Upper lobe of right lung (tissue), 1 donor: Measurements from ENCODE around the gene MRTFA. TPM values are rescaled to one million over a fixed set of nuclear protein-coding genes. Genes with fewer than 3 reads are reported as not detected.

Source experiments
- ATAC-seq: fragments of 200-7000 bp; cut with Tn5 transposase; one replicate; pipeline ENCODE4 v1.9.1; 2020; ENCODE audit warnings: mild to moderate bottlenecking, moderate library complexity
- DNase-seq: peaks from one replicate; pipeline ENCODE4 v3.0.0-alpha.2; 2020
- H3K27ac ChIP-seq: fragments of 200-600 bp; one replicate; pipeline ENCODE4 v1.8.0; 2022
- H3K27me3 ChIP-seq: fragments of 200-600 bp; one replicate; pipeline ENCODE4 v1.8.0; 2022; ENCODE audit warnings: mild to moderate bottlenecking
- H3K36me3 ChIP-seq: fragments of 200-600 bp; one replicate; pipeline ENCODE4 v1.8.0; 2022
- H3K4me1 ChIP-seq: fragments of 200-600 bp; one replicate; pipeline ENCODE4 v1.8.0; 2022
- H3K4me3 ChIP-seq: fragments of 200-600 bp; one replicate; pipeline ENCODE4 v1.8.0; 2022; ENCODE audit warnings: mild to moderate bottlenecking
- H3K9me3 ChIP-seq: fragments of 200-600 bp; one replicate; pipeline ENCODE4 v1.8.0; 2022
- intact Hi-C: fragments of 100-400 bp; cut with DNase I; formaldehyde crosslinking; loops from one replicate; pipeline ENCODE4 v1.11.0; 2022
- total RNA-seq: library from RNA; stranded (reverse); fragmentation: NEBNext Ultra II Directional; extraction: Animal tissue kit (Norgen Biotek cat#: 25700); gene quantifications from one replicate; pipeline ENCODE4 v1.2.1, GENCODE V29; 2021
- TF ChIP-seq, protein P1 (sequence below): fragments of 200-600 bp; IDR thresholded peaks from one replicate; pipeline ENCODE4 v1.8.0; 2022; ENCODE audit warnings: antibody characterized with exemption
- donor health status: DM: no; HTN: yes; CAD: no; lungs with severe emphysema.

Gene MRTFA
- total RNA-seq, 1 donor from 2014 or later, result 60.4 TPM

DNA sequence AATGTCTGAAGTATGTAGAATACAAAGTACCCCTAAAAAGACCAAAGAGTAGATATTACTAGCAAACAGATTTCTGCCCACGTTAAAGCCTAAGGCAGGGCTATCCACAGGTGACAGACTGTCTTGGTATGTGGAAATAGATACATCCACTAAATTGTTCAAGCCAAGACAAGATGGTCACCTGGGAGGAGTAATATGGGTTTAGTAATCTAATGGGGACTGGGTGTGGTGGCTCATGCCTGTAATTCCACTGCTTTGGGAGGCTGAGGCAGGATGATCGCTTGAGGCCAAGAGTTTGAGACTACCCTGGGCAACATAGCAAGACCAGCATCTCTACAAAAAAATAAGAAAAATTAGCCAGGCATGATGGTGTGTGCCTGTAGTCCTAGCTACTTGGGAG is 258.6 kb downstream of the MRTFA start:
- intact Hi-C loops, result no loop called here
- no peak for ATAC-seq
- TF ChIP-seq, protein P1, sequence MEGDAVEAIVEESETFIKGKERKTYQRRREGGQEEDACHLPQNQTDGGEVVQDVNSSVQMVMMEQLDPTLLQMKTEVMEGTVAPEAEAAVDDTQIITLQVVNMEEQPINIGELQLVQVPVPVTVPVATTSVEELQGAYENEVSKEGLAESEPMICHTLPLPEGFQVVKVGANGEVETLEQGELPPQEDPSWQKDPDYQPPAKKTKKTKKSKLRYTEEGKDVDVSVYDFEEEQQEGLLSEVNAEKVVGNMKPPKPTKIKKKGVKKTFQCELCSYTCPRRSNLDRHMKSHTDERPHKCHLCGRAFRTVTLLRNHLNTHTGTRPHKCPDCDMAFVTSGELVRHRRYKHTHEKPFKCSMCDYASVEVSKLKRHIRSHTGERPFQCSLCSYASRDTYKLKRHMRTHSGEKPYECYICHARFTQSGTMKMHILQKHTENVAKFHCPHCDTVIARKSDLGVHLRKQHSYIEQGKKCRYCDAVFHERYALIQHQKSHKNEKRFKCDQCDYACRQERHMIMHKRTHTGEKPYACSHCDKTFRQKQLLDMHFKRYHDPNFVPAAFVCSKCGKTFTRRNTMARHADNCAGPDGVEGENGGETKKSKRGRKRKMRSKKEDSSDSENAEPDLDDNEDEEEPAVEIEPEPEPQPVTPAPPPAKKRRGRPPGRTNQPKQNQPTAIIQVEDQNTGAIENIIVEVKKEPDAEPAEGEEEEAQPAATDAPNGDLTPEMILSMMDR, result no peak

GRCh38 chr22:40376149-40376548 is 260.4 kb downstream of the MRTFA start:
- peaks cover 6% of the 10 kb centered on the region for H3K36me3 ChIP-seq
- DNase-seq (no peak), ATAC-seq (peak; percentile 87)
- intact Hi-C loops, result no loop called here
- no peak overlapping the region for H3K4me3 ChIP-seq
- H3K9me3 ChIP-seq, result no peaks in the 10 kb centered on the region
- no peak overlapping the region for H3K27ac ChIP-seq
- TF ChIP-seq, protein P1, result no peak
- H3K4me1 ChIP-seq, result no peaks in the 10 kb centered on the region
- no peaks in the 10 kb centered on the region for H3K27me3 ChIP-seq

More for the DNA sequence above, 258.6 kb downstream of the MRTFA start:
- Histone ChIP-seq H3K27ac (no peak overlapping the region), H3K9me3 (no peaks in the 10 kb centered on the region), H3K27me3 (no peaks in the 10 kb centered on the region), H3K4me1 (no peaks in the 10 kb centered on the region), H3K4me3 (no peak overlapping the region), H3K36me3 (peaks cover 4% of the 10 kb centered on the region)
- no peak for DNase-seq

GRCh38 chr22:40374567-40374966 is 262.0 kb downstream of the MRTFA start:
- Histone ChIP-seq H3K4me1 (no peaks in the 10 kb centered on the region), H3K27ac (no peak overlapping the region), H3K9me3 (no peaks in the 10 kb centered on the region), H3K27me3 (no peaks in the 10 kb centered on the region), H3K4me3 (no peak overlapping the region), H3K36me3 (peaks cover 6% of the 10 kb centered on the region)
- DNase-seq, result no peak
- TF ChIP-seq, protein P1, result no peak
- no peak for ATAC-seq
- intact Hi-C loops, result no loop called here

DNA sequence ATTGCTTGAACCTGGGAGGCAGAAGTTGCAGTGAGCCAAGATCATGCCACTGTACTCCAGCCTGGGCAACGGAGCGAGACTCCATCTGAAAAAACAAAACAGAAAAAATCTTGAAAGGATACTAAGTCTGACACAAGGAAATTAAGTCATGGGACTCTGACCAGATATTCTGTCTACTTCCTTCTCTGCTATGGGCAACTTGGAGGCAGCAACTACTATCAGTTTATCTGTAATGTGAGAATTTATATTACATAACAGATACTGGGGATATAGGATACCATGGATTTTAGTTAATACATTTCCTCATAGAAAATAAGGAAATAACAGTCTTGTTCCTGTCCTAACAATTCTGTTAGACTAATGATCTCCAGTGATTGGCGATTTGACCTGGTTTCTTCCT is 267.7 kb downstream of the MRTFA start:
- no peak overlapping the region for H3K4me3 ChIP-seq
- H3K36me3 ChIP-seq, result peaks cover 51% of the 10 kb centered on the region
- intact Hi-C loops, result no loop called here
- DNase-seq, result no peak
- no peak for ATAC-seq
- TF ChIP-seq, protein P1, result no peak
- H3K27me3 ChIP-seq, result no peaks in the 10 kb centered on the region
- H3K4me1 ChIP-seq, result no peaks in the 10 kb centered on the region
- no peaks in the 10 kb centered on the region for H3K9me3 ChIP-seq
- H3K27ac ChIP-seq, result no peak overlapping the region

DNA sequence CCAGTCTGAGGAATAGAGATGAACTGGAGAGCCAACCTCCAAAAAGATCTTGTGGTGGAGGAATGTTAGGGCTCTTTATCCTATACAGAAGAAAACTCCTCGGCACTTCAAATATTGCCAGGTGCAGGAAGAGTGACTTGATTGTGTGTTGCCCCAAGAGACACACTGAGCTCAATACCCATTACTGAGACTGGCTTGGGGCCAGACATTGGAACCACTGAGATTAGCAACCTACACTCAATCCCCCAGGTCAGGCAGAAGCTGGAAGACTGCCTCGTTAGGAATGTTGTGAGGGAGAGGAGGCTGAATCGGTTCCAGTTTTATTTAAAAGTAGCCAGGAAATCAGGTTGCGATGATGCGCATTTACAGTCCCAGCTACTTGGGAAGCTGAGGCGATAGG is 268.5 kb downstream of the MRTFA start:
- DNase-seq (no peak), ATAC-seq (no peak)
- Histone ChIP-seq H3K27ac (no peak overlapping the region), H3K27me3 (no peaks in the 10 kb centered on the region), H3K4me3 (no peak overlapping the region), H3K4me1 (no peaks in the 10 kb centered on the region), H3K36me3 (peaks cover 55% of the 10 kb centered on the region), H3K9me3 (no peaks in the 10 kb centered on the region)
- intact Hi-C loops, result no loop called here
- TF ChIP-seq, protein P1, result no peak

- no peaks in the 10 kb centered on the region for H3K9me3 ChIP-seq
- peaks cover 60% of the 10 kb centered on the region for H3K36me3 ChIP-seq
- TF ChIP-seq, protein P1, result no peak
- DNase-seq (no peak), ATAC-seq (no peak)
- no peaks in the 10 kb centered on the region for H3K27me3 ChIP-seq
- H3K4me3 ChIP-seq, result no peak overlapping the region
- intact Hi-C loops, result no loop called here
- no peak overlapping the region for H3K27ac ChIP-seq
- no peaks in the 10 kb centered on the region for H3K4me1 ChIP-seq
These were observed 269.2 kb downstream of the MRTFA start for GRCh38 chr22:40367342-40367741.
